ENCODE results near the gene ATXN7. TPM values are rescaled to one million over a fixed set of nuclear protein-coding genes. Genes with fewer than 3 reads are reported as not detected.

ATXN7 gene
- total RNA-seq, 1 donor from 2014 or later, result 13.2 TPM

DNA sequence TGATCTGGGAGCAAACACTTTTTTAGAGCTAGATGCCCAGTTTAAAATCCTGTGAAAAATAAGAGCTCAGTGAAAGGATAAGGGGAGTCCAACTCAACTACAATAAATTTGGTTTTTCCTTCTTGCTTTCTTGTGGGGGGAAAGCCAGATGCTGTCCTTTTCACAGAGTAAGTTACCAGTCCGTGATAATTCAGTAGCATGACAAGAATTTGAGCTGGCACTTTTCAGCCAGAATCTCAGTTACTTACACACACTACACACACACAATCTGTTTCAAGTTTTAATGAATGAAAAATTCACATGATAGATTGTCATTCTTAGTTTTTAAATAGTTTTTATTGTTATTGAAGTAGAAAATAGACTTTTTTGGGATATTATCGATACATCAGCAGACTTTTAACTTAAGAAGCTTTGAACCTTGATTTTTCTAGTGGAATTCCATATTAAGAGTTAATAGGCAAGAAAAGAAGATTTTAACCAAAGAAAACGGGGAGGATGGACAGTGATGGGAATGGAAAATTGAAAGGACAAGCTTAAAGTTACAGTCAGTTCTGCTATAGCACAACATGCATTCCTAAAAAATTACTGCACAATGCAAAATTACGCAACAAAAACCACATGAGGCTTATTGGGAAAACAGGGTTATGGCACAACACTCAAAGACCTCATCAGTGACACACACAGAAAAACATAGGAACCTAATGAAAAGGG is 112.6 kb downstream of the ATXN7 start:
- Histone ChIP-seq H3K4me3 (no peak overlapping the region), H3K27me3 (no peaks in the 10 kb centered on the region), H3K27ac (peak overlapping the region in 1 of 2 donors; percentile 6), H3K36me3 (peaks cover 8 to 22% of the 10 kb centered on the region in 2 donors), H3K9me3 (no peaks in the 10 kb centered on the region), H3K4me1 (peaks cover 3 to 16% of the 10 kb centered on the region in 2 donors)
- intact Hi-C loops (cut with DNase I), result loop anchor here (5.0 kb wide), 1 partner anchor 64 kb away; the partner anchor contains the start of gene SCAANT1
- TF ChIP-seq, protein P1, sequence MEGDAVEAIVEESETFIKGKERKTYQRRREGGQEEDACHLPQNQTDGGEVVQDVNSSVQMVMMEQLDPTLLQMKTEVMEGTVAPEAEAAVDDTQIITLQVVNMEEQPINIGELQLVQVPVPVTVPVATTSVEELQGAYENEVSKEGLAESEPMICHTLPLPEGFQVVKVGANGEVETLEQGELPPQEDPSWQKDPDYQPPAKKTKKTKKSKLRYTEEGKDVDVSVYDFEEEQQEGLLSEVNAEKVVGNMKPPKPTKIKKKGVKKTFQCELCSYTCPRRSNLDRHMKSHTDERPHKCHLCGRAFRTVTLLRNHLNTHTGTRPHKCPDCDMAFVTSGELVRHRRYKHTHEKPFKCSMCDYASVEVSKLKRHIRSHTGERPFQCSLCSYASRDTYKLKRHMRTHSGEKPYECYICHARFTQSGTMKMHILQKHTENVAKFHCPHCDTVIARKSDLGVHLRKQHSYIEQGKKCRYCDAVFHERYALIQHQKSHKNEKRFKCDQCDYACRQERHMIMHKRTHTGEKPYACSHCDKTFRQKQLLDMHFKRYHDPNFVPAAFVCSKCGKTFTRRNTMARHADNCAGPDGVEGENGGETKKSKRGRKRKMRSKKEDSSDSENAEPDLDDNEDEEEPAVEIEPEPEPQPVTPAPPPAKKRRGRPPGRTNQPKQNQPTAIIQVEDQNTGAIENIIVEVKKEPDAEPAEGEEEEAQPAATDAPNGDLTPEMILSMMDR (IDR thresholded peaks at IDR 0.05), result no peak
- no peak for DNase-seq (ENCODE audit: low spot score in 2 of 2)

DNA sequence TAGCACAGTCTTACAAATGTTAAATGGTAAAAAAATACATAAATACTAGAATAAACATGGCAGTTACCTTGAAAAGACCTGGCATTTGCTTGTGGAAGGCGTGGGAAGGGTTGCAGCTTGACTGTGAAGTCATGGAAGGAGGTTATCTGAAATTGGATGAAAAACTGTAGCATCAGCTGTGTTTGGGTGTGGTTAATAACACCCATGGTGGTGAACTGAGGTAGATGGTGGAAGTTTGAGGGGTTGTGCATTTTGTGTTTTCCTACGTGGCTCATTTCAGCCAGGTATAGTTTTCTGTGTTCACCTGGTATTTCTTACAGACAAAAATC is 113.2 kb downstream of the ATXN7 start:
- peaks cover 3 to 16% of the 10 kb centered on the region in 2 donors for H3K4me1 ChIP-seq
- no peaks in the 10 kb centered on the region for H3K27me3 ChIP-seq
- H3K36me3 ChIP-seq, result peaks cover 13 to 26% of the 10 kb centered on the region in 2 donors
- H3K9me3 ChIP-seq, result no peaks in the 10 kb centered on the region
- TF ChIP-seq, protein P1 (IDR thresholded peaks at IDR 0.05), result no peak
- H3K4me3 ChIP-seq, result no peak overlapping the region
- no peak overlapping the region for H3K27ac ChIP-seq
- intact Hi-C loops (cut with DNase I), result loop anchor here (5.0 kb wide), 1 partner anchor 65 kb away; the partner anchor contains the start of gene SCAANT1
- DNase-seq (ENCODE audit: low spot score in 2 of 2), result no peak

DNA sequence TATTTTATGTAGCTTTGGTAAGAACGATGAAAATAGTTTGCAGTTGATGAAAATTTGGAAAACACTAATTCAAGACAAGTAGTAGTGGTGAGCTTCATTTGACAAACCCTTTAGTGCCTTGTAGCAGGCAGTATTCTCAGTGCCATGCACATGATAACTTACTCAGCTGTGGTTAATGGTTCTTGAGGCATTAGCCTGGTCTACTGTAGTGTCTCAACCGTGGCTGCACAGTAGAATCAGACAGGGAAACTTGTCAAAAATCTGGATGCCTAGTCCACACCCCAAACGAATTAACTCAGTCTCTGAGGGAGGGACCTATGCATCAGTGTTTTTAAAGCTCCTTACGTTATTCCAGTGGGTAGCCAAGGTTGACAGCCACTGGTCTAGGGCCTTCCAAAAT is 114.2 kb downstream of the ATXN7 start:
- intact Hi-C loops (cut with DNase I), result loop anchor here (5.0 kb wide), 1 partner anchor 66 kb away; the partner anchor contains the start of gene SCAANT1
- TF ChIP-seq, protein P1 (IDR thresholded peaks at IDR 0.05), result no peak
- no peaks in the 10 kb centered on the region for H3K9me3 ChIP-seq
- H3K27me3 ChIP-seq, result no peaks in the 10 kb centered on the region
- peaks cover 3 to 16% of the 10 kb centered on the region in 2 donors for H3K4me1 ChIP-seq
- no peak overlapping the region for H3K4me3 ChIP-seq
- DNase-seq (ENCODE audit: low spot score in 2 of 2), result no peak
- H3K36me3 ChIP-seq, result peaks cover 21 to 33% of the 10 kb centered on the region in 2 donors
- H3K27ac ChIP-seq, result no peak overlapping the region

DNA sequence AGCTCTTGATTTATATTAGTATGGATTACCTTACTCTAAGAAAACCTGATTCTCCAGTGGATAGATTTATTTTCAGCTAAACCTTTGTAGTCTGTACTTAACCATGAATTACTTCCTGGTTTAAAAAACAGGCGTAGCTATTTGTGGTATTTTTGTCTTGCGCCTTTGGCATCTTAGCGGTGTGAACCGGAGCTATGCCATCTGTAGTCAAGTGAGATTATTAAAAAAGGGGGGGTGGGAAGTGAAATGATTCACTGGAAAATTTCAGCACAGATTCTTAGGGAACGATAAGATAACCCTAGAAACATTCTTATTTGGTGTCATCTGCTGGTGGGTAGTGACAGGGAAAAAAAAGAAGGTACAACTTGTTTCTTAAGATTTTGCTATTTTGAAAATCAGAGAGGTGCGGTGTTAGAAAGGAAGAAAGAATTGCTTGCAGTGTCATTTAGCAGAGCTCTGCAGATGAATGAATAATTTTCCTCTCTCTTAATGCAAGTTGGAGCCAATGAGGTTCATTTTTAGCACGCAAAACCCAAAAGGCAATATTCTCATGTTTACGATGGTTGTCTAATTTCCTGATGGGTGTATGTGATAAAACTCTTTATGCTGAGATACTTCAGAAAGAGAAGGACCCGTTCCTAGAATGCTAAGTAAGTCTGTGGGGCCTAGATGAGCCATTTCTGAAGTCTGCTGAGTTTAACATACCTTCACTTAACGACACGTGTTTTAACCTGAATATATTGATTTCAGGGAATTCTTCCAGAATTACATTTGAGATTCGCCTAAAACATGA is 115.6 kb downstream of the ATXN7 start:
- H3K4me3 ChIP-seq, result peak overlapping the region in 1 of 2 donors; percentile 35
- H3K27me3 ChIP-seq, result no peaks in the 10 kb centered on the region
- DNase-seq (ENCODE audit: low spot score in 2 of 2), result no peak
- H3K36me3 ChIP-seq, result peaks cover 24 to 31% of the 10 kb centered on the region in 2 donors
- peak overlapping the region in 1 of 2 donors; percentile 20 for H3K27ac ChIP-seq
- intact Hi-C loops (cut with DNase I), result loop anchor here (5.0 kb wide), 1 partner anchor 67 kb away; the partner anchor contains the start of gene SCAANT1
- H3K4me1 ChIP-seq, result peaks cover 0 to 16% of the 10 kb centered on the region in 2 donors
- H3K9me3 ChIP-seq, result no peaks in the 10 kb centered on the region
- TF ChIP-seq, protein P1 (IDR thresholded peaks at IDR 0.05), result no peak

DNA sequence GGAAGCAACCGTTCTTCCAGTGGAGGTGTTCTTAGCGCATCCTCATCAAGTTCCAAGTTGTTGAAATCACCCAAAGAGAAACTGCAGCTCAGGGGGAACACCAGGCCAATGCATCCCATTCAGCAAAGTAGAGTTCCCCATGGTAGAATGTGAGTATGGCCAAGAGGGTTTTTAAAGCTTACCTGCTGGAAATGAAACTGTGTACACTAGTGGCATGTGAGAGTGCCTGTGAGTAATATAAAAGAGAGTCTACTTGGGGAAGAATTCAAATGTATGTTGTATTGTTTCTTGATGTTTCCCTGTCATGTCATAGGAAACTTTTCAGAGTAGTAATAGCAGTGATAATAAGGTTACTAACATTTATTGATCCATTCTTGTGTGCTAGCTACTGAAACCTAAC is 116.4 kb downstream of the ATXN7 start:
- Histone ChIP-seq H3K27ac (peak overlapping the region in 1 of 2 donors; percentile 20), H3K27me3 (no peaks in the 10 kb centered on the region), H3K4me1 (peaks cover 0 to 16% of the 10 kb centered on the region in 2 donors), H3K9me3 (no peaks in the 10 kb centered on the region), H3K4me3 (no peak overlapping the region), H3K36me3 (peaks cover 24 to 38% of the 10 kb centered on the region in 2 donors)
- DNase-seq (ENCODE audit: low spot score in 2 of 2), result no peak
- TF ChIP-seq, protein P1 (IDR thresholded peaks at IDR 0.05), result no peak
- intact Hi-C loops (cut with DNase I), result no loop called here

All from ascending aorta (tissue), 2 donors.